ENCODE data around the gene TMEM248. TPM values are rescaled to one million over a fixed set of nuclear protein-coding genes. Genes with fewer than 3 reads are reported as not detected.

Gene TMEM248
- total RNA-seq, 1 experiment from 2014 or later: 126 TPM

DNA sequence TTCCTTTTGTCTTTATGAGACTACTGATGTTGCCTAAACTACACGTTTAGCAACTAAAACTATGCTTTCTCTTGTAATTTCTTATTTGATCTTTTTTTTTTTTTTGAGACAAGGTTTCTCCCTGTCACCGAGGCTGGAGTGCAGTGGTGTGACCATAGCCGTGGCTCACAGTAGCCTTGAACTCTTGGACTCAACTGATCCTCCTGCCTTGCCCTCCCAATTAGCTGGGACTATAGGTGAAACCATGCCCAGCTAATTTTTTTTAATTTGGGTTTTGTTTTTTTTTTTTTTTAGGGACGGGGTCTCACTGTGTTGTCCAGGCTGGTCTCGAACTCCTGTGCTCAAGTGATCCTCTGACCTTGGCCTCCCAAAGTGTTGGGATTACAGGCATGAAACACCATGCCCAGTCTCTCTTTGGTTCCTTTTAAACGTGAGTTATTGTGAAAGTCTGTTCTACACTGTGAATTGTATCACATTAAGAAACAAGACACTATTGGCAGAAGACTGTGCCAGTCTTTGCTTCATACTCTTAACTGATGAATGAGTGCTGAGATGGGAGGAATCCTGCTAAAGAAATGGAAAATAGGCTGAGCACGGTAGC, 6.4 kb downstream of the TMEM248 start:
- H3K4me2 ChIP-seq (ENCODE audit: low read depth, low read length, poor library complexity, severe bottlenecking): no peak overlapping the region
- peaks cover 11% of the 10 kb centered on the region for H3K4me1 ChIP-seq (ENCODE audit: low read length)
- peaks cover 23% of the 10 kb centered on the region for H3K36me3 ChIP-seq (ENCODE audit: insufficient read depth, low read length)
- H3K9me3 ChIP-seq (ENCODE audit: low read length): no peaks in the 10 kb centered on the region
- H4K20me1 ChIP-seq (ENCODE audit: insufficient read depth, low read depth, low read length): peaks cover 36% of the 10 kb centered on the region
- no peak overlapping the region for H3K4me3 ChIP-seq (ENCODE audit: low read length)
- H3K9ac ChIP-seq (ENCODE audit: low read length): no peak overlapping the region
- no peak for DNase-seq
- H3K9me2 ChIP-seq (replicated peaks; ENCODE audit: insufficient read depth, low read length): no peaks in the 10 kb centered on the region
- no peaks in the 10 kb centered on the region for H3K27me3 ChIP-seq (ENCODE audit: low read length)
- no peak overlapping the region for H3K27ac ChIP-seq (ENCODE audit: low read length)
- H3K79me2 ChIP-seq (ENCODE audit: low read length): peaks cover 97% of the 10 kb centered on the region
- H2AFZ ChIP-seq (ENCODE audit: low read length): no peak overlapping the region

DNA sequence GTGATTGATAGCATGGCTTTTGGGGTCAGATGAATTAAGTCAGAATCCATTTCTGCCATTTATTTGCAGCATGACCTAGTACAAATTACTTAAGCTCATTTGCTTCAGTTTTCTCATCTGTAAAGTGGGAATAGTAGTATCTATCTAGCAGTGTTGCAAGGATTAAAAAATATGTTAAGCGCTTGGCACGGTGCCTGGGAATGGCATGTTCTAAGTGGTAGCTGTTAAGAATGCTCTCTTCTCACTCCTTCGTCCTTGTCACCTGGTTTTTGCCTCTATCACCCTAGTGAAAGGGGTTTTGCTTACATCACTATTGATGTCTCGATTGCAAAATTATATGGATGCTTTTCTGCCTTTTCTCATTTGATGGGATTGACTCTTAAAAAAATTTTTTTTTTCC, 7.4 kb downstream of the TMEM248 start:
- H3K9ac ChIP-seq (ENCODE audit: low read length): no peak overlapping the region
- H3K4me2 ChIP-seq (ENCODE audit: low read depth, low read length, poor library complexity, severe bottlenecking): no peak overlapping the region
- no peak overlapping the region for H2AFZ ChIP-seq (ENCODE audit: low read length)
- H3K4me1 ChIP-seq (ENCODE audit: low read length): peaks cover 2% of the 10 kb centered on the region
- peaks cover 36% of the 10 kb centered on the region for H4K20me1 ChIP-seq (ENCODE audit: insufficient read depth, low read depth, low read length)
- no peaks in the 10 kb centered on the region for H3K27me3 ChIP-seq (ENCODE audit: low read length)
- no peak for DNase-seq
- peaks cover 21% of the 10 kb centered on the region for H3K36me3 ChIP-seq (ENCODE audit: insufficient read depth, low read length)
- no peaks in the 10 kb centered on the region for H3K9me2 ChIP-seq (replicated peaks; ENCODE audit: insufficient read depth, low read length)
- H3K9me3 ChIP-seq (ENCODE audit: low read length): no peaks in the 10 kb centered on the region
- peaks cover 97% of the 10 kb centered on the region for H3K79me2 ChIP-seq (ENCODE audit: low read length)
- H3K4me3 ChIP-seq (ENCODE audit: low read length): no peak overlapping the region
- no peak overlapping the region for H3K27ac ChIP-seq (ENCODE audit: low read length)

DNA sequence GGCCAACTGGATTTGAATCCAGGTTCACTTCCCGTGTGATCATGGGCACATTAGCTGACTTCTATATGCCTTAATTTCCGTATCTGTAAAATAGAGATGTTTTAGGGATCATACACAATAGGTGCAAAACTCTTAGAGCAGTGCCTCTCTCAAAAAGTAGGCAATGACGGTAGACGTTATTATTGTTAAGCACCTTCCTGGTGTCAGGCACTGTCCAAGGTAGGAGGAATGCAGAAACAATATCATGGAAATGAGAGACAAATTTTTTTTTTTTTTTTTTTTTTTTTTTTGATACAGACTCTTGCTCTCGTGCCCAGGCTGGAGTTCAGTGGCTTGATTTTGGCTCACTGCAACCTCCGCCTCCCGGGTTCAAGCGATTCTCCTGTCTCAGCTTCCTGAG, 8.1 kb downstream of the TMEM248 start:
- Histone ChIP-seq H4K20me1 (ENCODE audit: insufficient read depth, low read depth, low read length) (peaks cover 29% of the 10 kb centered on the region), H3K9me2 (replicated peaks; ENCODE audit: insufficient read depth, low read length) (no peaks in the 10 kb centered on the region), H3K4me3 (ENCODE audit: low read length) (no peak overlapping the region), H3K9me3 (ENCODE audit: low read length) (no peaks in the 10 kb centered on the region), H2AFZ (ENCODE audit: low read length) (no peak overlapping the region), H3K27ac (ENCODE audit: low read length) (no peak overlapping the region), H3K4me1 (ENCODE audit: low read length) (no peaks in the 10 kb centered on the region), H3K9ac (ENCODE audit: low read length) (no peak overlapping the region), H3K36me3 (ENCODE audit: insufficient read depth, low read length) (peaks cover 14% of the 10 kb centered on the region), H3K4me2 (ENCODE audit: low read depth, low read length, poor library complexity, severe bottlenecking) (no peak overlapping the region), H3K27me3 (ENCODE audit: low read length) (no peaks in the 10 kb centered on the region), H3K79me2 (ENCODE audit: low read length) (peaks cover 95% of the 10 kb centered on the region)
- DNase-seq: no peak

DNA sequence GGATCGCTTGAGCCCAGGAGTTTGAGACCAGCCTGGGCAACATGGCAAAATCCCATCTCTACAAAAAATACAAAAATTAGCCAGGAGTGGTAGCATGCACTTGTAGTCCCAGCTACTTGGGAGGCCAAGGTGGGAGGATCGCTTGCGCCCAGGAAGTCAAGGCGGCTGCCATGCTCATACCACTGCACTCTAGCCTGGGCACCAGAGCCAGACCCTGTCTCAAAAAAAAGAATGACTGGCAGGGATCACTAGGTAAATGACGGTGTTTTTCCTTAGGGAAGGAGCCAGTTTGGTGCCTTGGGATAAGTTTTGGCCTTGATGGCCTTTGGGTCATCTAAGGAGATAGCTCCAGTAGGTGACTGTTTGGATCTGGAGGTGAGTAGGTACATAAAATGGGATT, 8.9 kb downstream of the TMEM248 start:
- no peak overlapping the region for H3K9ac ChIP-seq (ENCODE audit: low read length)

DNA sequence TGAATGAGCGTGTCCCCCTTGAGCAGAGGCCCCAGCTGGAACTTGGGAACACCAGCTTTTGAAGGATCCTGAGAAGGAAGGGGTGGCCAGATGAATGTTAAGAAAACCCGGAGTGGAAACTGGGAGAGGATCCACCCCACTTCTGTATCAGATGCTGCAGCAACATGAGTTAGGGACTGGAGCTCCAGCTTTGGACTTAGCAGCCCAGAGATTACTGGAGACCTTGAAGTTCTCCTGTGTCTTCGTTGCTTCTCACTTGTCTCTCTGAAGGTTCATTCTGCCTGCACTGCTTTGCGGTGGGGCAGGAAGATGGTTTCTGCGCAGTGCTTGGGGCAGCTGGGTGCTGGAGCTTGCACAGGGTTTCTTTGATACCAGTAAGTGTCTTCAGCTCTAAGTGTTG, 9.3 kb downstream of the TMEM248 start:
- H3K9ac ChIP-seq (ENCODE audit: low read length): no peak overlapping the region
- H3K27ac ChIP-seq (ENCODE audit: low read length): no peak overlapping the region
- H4K20me1 ChIP-seq (ENCODE audit: insufficient read depth, low read depth, low read length): peaks cover 29% of the 10 kb centered on the region
- no peaks in the 10 kb centered on the region for H3K4me1 ChIP-seq (ENCODE audit: low read length)
- H3K4me2 ChIP-seq (ENCODE audit: low read depth, low read length, poor library complexity, severe bottlenecking): no peak overlapping the region
- peaks cover 98% of the 10 kb centered on the region for H3K79me2 ChIP-seq (ENCODE audit: low read length)
- no peaks in the 10 kb centered on the region for H3K9me2 ChIP-seq (replicated peaks; ENCODE audit: insufficient read depth, low read length)
- no peaks in the 10 kb centered on the region for H3K27me3 ChIP-seq (ENCODE audit: low read length)
- DNase-seq: no peak
- no peak overlapping the region for H3K4me3 ChIP-seq (ENCODE audit: low read length)
- H3K9me3 ChIP-seq (ENCODE audit: low read length): no peaks in the 10 kb centered on the region
- H3K36me3 ChIP-seq (ENCODE audit: insufficient read depth, low read length): peaks cover 14% of the 10 kb centered on the region
- no peak overlapping the region for H2AFZ ChIP-seq (ENCODE audit: low read length)

More for the DNA sequence above, 8.9 kb downstream of the TMEM248 start:
- Histone ChIP-seq H3K9me2 (replicated peaks; ENCODE audit: insufficient read depth, low read length) (no peaks in the 10 kb centered on the region), H4K20me1 (ENCODE audit: insufficient read depth, low read depth, low read length) (peaks cover 29% of the 10 kb centered on the region), H3K36me3 (ENCODE audit: insufficient read depth, low read length) (peaks cover 14% of the 10 kb centered on the region), H3K79me2 (ENCODE audit: low read length) (peaks cover 98% of the 10 kb centered on the region), H3K4me2 (ENCODE audit: low read depth, low read length, poor library complexity, severe bottlenecking) (no peak overlapping the region), H3K27me3 (ENCODE audit: low read length) (no peaks in the 10 kb centered on the region), H3K9me3 (ENCODE audit: low read length) (no peaks in the 10 kb centered on the region), H3K27ac (ENCODE audit: low read length) (no peak overlapping the region), H3K4me1 (ENCODE audit: low read length) (no peaks in the 10 kb centered on the region), H3K4me3 (ENCODE audit: low read length) (no peak overlapping the region), H2AFZ (ENCODE audit: low read length) (no peak overlapping the region)
- DNase-seq: no peak

DNA sequence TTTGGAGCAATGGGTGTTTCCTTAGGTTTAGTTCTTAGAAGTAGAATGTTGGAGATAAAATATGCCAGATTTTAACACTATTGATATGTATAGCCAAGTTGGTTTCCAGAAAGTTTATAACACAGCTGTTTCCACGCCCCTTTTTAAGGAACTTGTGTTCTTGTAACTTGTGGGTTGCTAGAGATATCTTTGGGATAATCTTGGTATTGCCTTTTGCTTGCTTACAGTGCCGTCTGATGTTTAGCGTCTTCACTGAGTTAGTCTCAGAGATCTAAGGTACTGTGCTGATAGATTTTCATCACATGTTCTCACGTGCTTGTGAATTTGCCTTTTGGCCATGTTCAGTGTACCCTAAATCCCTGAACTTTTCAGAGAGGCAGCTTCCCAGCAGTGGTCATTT, 12.4 kb downstream of the TMEM248 start:
- H3K9ac ChIP-seq (ENCODE audit: low read length): no peak overlapping the region
- no peak overlapping the region for H3K27ac ChIP-seq (ENCODE audit: low read length)
- no peak overlapping the region for H2AFZ ChIP-seq (ENCODE audit: low read length)
- peaks cover 26% of the 10 kb centered on the region for H4K20me1 ChIP-seq (ENCODE audit: insufficient read depth, low read depth, low read length)
- peaks cover 98% of the 10 kb centered on the region for H3K79me2 ChIP-seq (ENCODE audit: low read length)
- no peaks in the 10 kb centered on the region for H3K9me3 ChIP-seq (ENCODE audit: low read length)
- H3K36me3 ChIP-seq (ENCODE audit: insufficient read depth, low read length): peaks cover 4% of the 10 kb centered on the region; the same call in 1 of the 2 replicates
- no peaks in the 10 kb centered on the region for H3K27me3 ChIP-seq (ENCODE audit: low read length)
- no peak overlapping the region for H3K4me2 ChIP-seq (ENCODE audit: low read depth, low read length, poor library complexity, severe bottlenecking)
- no peak overlapping the region for H3K4me3 ChIP-seq (ENCODE audit: low read length)
- peaks cover 4% of the 10 kb centered on the region; the same call in 1 of the 2 replicates for H3K4me1 ChIP-seq (ENCODE audit: low read length)
- no peaks in the 10 kb centered on the region for H3K9me2 ChIP-seq (replicated peaks; ENCODE audit: insufficient read depth, low read length)
- no peak for DNase-seq

DNA sequence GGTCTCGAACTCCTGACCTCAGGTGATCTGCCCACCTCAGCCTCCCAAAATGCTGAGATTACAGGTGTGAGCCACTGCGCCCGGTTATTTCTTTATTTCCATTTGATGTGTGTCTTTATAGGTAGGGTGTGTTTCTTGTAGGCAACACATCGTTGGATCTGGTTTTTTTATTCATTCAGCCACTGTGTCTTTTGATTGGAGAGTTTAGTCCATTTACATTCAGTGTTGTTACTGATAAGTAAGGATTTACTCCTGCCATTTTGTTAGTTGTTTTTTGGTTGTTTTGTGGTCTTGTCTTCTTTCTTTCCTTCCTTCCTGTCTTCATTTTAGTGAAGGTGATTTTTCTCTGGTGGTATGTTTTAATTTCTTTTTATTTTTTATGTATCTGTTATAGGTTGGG, 16.9 kb downstream of the TMEM248 start:
- DNase-seq: no peak
- peaks cover 4% of the 10 kb centered on the region; the same call in 1 of the 2 replicates for H3K4me1 ChIP-seq (ENCODE audit: low read length)
- no peak overlapping the region for H2AFZ ChIP-seq (ENCODE audit: low read length)
- peaks cover 91% of the 10 kb centered on the region for H3K79me2 ChIP-seq (ENCODE audit: low read length)
- H3K27ac ChIP-seq (ENCODE audit: low read length): no peak overlapping the region
- no peaks in the 10 kb centered on the region for H3K27me3 ChIP-seq (ENCODE audit: low read length)
- H4K20me1 ChIP-seq (ENCODE audit: insufficient read depth, low read depth, low read length): peaks cover 25% of the 10 kb centered on the region; the same call in 1 of the 2 replicates
- H3K9me2 ChIP-seq (replicated peaks; ENCODE audit: insufficient read depth, low read length): no peaks in the 10 kb centered on the region
- no peak overlapping the region for H3K9ac ChIP-seq (ENCODE audit: low read length)
- no peaks in the 10 kb centered on the region for H3K9me3 ChIP-seq (ENCODE audit: low read length)
- H3K36me3 ChIP-seq (ENCODE audit: insufficient read depth, low read length): peaks cover 11% of the 10 kb centered on the region; the same call in 1 of the 2 replicates
- no peak overlapping the region for H3K4me2 ChIP-seq (ENCODE audit: low read depth, low read length, poor library complexity, severe bottlenecking)
- no peak overlapping the region for H3K4me3 ChIP-seq (ENCODE audit: low read length)

DNA sequence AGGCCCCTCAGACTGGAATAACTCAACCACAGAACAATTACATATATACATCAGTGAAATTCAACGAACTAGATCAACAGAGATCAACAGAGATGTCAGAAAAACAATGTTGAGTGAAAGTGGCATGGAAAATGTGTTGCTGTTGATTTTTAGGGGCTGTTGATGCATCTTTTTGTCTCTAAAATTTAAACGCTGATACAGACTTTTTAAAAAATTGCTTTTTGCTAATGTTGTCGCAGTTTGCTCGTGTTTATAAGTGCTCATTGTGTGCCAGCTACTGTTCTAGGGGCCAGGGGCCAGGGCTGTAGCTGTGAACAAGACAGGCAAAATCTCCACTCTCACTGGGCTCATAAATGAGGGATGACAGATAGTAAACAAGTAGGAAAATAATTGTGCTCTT, 18.3 kb downstream of the TMEM248 start:
- H3K36me3 ChIP-seq (ENCODE audit: insufficient read depth, low read length): peaks cover 16% of the 10 kb centered on the region
- no peaks in the 10 kb centered on the region for H3K9me3 ChIP-seq (ENCODE audit: low read length)
- H2AFZ ChIP-seq (ENCODE audit: low read length): no peak overlapping the region
- no peak overlapping the region for H3K4me3 ChIP-seq (ENCODE audit: low read length)
- H3K79me2 ChIP-seq (ENCODE audit: low read length): peaks cover 88% of the 10 kb centered on the region
- H3K27ac ChIP-seq (ENCODE audit: low read length): no peak overlapping the region
- no peak overlapping the region for H3K9ac ChIP-seq (ENCODE audit: low read length)
- DNase-seq: no peak
- no peaks in the 10 kb centered on the region for H3K9me2 ChIP-seq (replicated peaks; ENCODE audit: insufficient read depth, low read length)
- H3K4me1 ChIP-seq (ENCODE audit: low read length): peaks cover 4% of the 10 kb centered on the region; the same call in 1 of the 2 replicates
- H3K27me3 ChIP-seq (ENCODE audit: low read length): no peaks in the 10 kb centered on the region
- peaks cover 25% of the 10 kb centered on the region; the same call in 1 of the 2 replicates for H4K20me1 ChIP-seq (ENCODE audit: insufficient read depth, low read depth, low read length)
- no peak overlapping the region for H3K4me2 ChIP-seq (ENCODE audit: low read depth, low read length, poor library complexity, severe bottlenecking)
